Psoas muscle (tissue), 8 donors: Measurements from ENCODE around the gene STARD3. TPM values are rescaled to one million over a fixed set of nuclear protein-coding genes. Genes with fewer than 3 reads are reported as not detected.

Source experiments
- ATAC-seq, 4 donors: fragments of 200-7000 bp; cut with Tn5 transposase; one replicate each; pipeline ENCODE4 v1.9.1; 2020; ENCODE audit warnings: moderate library complexity in 3 of 4, mild to moderate bottlenecking in 2 of 4
- DNase-seq, 2 donors: peaks; one replicate each; pipeline ENCODE4 v3.0.0-alpha.2; 2020
- H3K27ac ChIP-seq: fragments of 200-600 bp; one replicate; pipeline ENCODE4 v1.8.0; 2022
- H3K27me3 ChIP-seq, 3 donors: fragments of 200-600 bp in 1 of 3; one replicate each; pipeline versions ENCODE4 v1.6.1 to v1.8.0; 2013 to 2022; ENCODE audit warnings: low read length in 2 of 3, mild to moderate bottlenecking in 2 of 3, moderate library complexity in 1 of 3; ENCODE audit not compliant: insufficient read depth in 3 of 3
- H3K36me3 ChIP-seq, 2 donors: fragments of 200-600 bp in 1 of 2; one replicate each; pipeline versions ENCODE4 v1.6.1 to v1.8.0; 2013 to 2022; ENCODE audit warnings: low read depth in 1 of 2, mild to moderate bottlenecking in 1 of 2, moderate library complexity in 1 of 2; ENCODE audit not compliant: insufficient read depth in 1 of 2
- H3K4me1 ChIP-seq: fragments of 200-600 bp; one replicate; pipeline ENCODE4 v1.8.0; 2022
- H3K4me3 ChIP-seq: fragments of 200-600 bp; one replicate; pipeline ENCODE4 v1.8.0; 2022; ENCODE audit warnings: mild to moderate bottlenecking
- H3K9me3 ChIP-seq: fragments of 200-600 bp; one replicate; pipeline ENCODE4 v1.8.0; 2022
- CTCF ChIP-seq: fragments of 200-600 bp; IDR thresholded peaks from one replicate; pipeline ENCODE4 v1.8.0; 2022; ENCODE audit warnings: antibody characterized with exemption
- WGBS, 3 donors: extraction: QIAGEN DNeasy Blood & Tissue Kit; methylation state at CpG; one replicate each; pipeline versions ENCODE4 v1.1.6 to v1.1.7; 2013; 5-methylcytosine and 5-hydroxymethylcytosine counted together
- intact Hi-C, 2 donors: fragments of 100-400 bp; cut with DNase I; formaldehyde crosslinking; loops; one replicate each; pipeline versions ENCODE4 v1.11.0 to v1.14.2; 2022
- polyA plus RNA-seq, 3 donors: library from polyadenylated mRNA; stranded (reverse); fragments of 200-250 nt; gene quantifications; one replicate each; pipeline ENCODE4 v1.2.3, GENCODE V29; 2013
- total RNA-seq, 4 donors: library from RNA; stranded (reverse); fragmentation: NEBNext Ultra II Directional in 2 of 4; extraction: Animal tissue kit (Norgen Biotek cat#: 25700) in 2 of 4; gene quantifications; one replicate each; pipeline versions ENCODE4 v1.2.1 to v1.2.4, GENCODE V29; 2021 to 2023
- donor health status: healthy with polysubstance abuse.
- donor health status: DM: no; HTN: no; CAD: no; lungs with moderate emphysema.
- donor health status: Bipolar disorder and iron deficiency.
- donor health status: healthy.
- donor health status: DM: yes; HTN: yes; CAD: no.
- donor health status: DM: no; HTN: no; CAD: no.
- donor health status: DM: no; HTN: no; CAD: no.
- donor health status: DM: yes; HTN: yes; CAD: no.

STARD3 gene
- total and polyA plus RNA-seq, 7 donors: 22.5 to 62.8 (median 32.6) TPM

- intact Hi-C loops: no loop called here
- peaks cover 0 to 8% of the 10 kb centered on the region in 2 donors for H3K36me3 ChIP-seq
- H3K27ac ChIP-seq: no peak overlapping the region
- H3K27me3 ChIP-seq: no peaks in the 10 kb centered on the region
- no peaks in the 10 kb centered on the region for H3K9me3 ChIP-seq
- WGBS, 3 donors: 74 to 76% (median 76%) methylated on average over 7 to 12 of the region's 12 CpGs
- peak in 1 of 4 donors; percentile 11 for ATAC-seq
- H3K4me1 ChIP-seq: peaks cover 6% of the 10 kb centered on the region
- TF ChIP-seq CTCF: no peak
- no peak overlapping the region for H3K4me3 ChIP-seq
- DNase-seq: no peak
Measured at GRCh38 chr17:39653316-39653661, 16.3 kb downstream of the STARD3 start.

- peak; percentile 73 to 84 for DNase-seq
- intact Hi-C loops: no loop called here
- peak; percentile 66 for TF ChIP-seq CTCF
- Histone ChIP-seq H3K4me1 (peaks cover 6% of the 10 kb centered on the region), H3K27ac (no peak overlapping the region), H3K36me3 (peaks cover 0 to 8% of the 10 kb centered on the region in 2 donors), H3K4me3 (no peak overlapping the region), H3K9me3 (no peaks in the 10 kb centered on the region), H3K27me3 (no peaks in the 10 kb centered on the region)
- ATAC-seq: peak; percentile 57 to 83 (median 76)
- 66 to 76% (median 66%) methylated on average over 13 to 14 of the region's 14 CpGs for WGBS, 3 donors
Measured at GRCh38 chr17:39653662-39654331, 16.9 kb downstream of the STARD3 start.

GRCh38 chr17:39655105-39655504, 18.2 kb downstream of the STARD3 start:
- Histone ChIP-seq H3K27me3 (no peaks in the 10 kb centered on the region), H3K4me3 (no peak overlapping the region), H3K4me1 (peaks cover 13% of the 10 kb centered on the region), H3K27ac (no peak overlapping the region), H3K9me3 (no peaks in the 10 kb centered on the region), H3K36me3 (peaks cover 0 to 8% of the 10 kb centered on the region in 2 donors)
- WGBS, 3 donors: 86 to 87% (median 86%) methylated on average over 2 of the region's 2 CpGs
- intact Hi-C loops: no loop called here
- no peak for TF ChIP-seq CTCF
- DNase-seq: no peak
- no peak for ATAC-seq

GRCh38 chr17:39658346-39658745, 21.4 kb downstream of the STARD3 start:
- Histone ChIP-seq H3K36me3 (peaks cover 0 to 8% of the 10 kb centered on the region in 2 donors), H3K4me1 (peaks cover 44% of the 10 kb centered on the region), H3K4me3 (no peak overlapping the region), H3K27ac (no peak overlapping the region), H3K9me3 (no peaks in the 10 kb centered on the region), H3K27me3 (no peaks in the 10 kb centered on the region)
- no peak for TF ChIP-seq CTCF
- intact Hi-C loops: loop anchor here in 1 of 2 donors (2.0 kb wide), 1 partner anchor 20 kb away; no protein-coding TSS in a partner anchor
- ATAC-seq (no peak), DNase-seq (no peak)
- WGBS, 3 donors: 81 to 90% (median 86%) methylated on average over 11 of the region's 11 CpGs

GRCh38 chr17:39658760-39659159, 21.8 kb downstream of the STARD3 start:
- DNase-seq: no peak
- Histone ChIP-seq H3K9me3 (no peaks in the 10 kb centered on the region), H3K4me3 (no peak overlapping the region), H3K27me3 (no peaks in the 10 kb centered on the region), H3K4me1 (peaks cover 46% of the 10 kb centered on the region), H3K27ac (peak overlapping the region; percentile 96), H3K36me3 (peaks cover 0 to 8% of the 10 kb centered on the region in 2 donors)
- no peak for TF ChIP-seq CTCF
- ATAC-seq: no peak
- intact Hi-C loops: loop anchor here in 1 of 2 donors (2.0 kb wide), 1 partner anchor 20 kb away; no protein-coding TSS in a partner anchor
- WGBS, 3 donors: 78 to 88% (median 79%) methylated on average over 3 of the region's 3 CpGs
